T-helper 2 cell treated with Interferon-gamma antibody and Interleukin-4, amounts not matched to agents 100 ng/mL and 5 ng/mL, for 36 hours (primary cell): Measurements from ENCODE around the gene SPI1. TPM values are rescaled to one million over a fixed set of nuclear protein-coding genes. Genes with fewer than 3 reads are reported as not detected.

Experiments
- intact Hi-C: fragments of 100-400 bp; cut with micrococcal nuclease; formaldehyde crosslinking; loops from one replicate; pipeline ENCODE4 v1.15.1; 2023
- total RNA-seq: library from RNA; stranded (reverse); gene quantifications from 2 replicates; pipeline ENCODE4 v1.2.3, GENCODE V29; 2022

Gene SPI1
- total RNA-seq = not detected in 2 replicates

- intact Hi-C loops = no loop called here
These were observed at the start of gene SPI1 for GRCh38 chr11:47378010-47378835. SPI1 (minus strand) TSS chr11:47378547; CDS start chr11:47378353, 194 bp downstream.

DNA sequence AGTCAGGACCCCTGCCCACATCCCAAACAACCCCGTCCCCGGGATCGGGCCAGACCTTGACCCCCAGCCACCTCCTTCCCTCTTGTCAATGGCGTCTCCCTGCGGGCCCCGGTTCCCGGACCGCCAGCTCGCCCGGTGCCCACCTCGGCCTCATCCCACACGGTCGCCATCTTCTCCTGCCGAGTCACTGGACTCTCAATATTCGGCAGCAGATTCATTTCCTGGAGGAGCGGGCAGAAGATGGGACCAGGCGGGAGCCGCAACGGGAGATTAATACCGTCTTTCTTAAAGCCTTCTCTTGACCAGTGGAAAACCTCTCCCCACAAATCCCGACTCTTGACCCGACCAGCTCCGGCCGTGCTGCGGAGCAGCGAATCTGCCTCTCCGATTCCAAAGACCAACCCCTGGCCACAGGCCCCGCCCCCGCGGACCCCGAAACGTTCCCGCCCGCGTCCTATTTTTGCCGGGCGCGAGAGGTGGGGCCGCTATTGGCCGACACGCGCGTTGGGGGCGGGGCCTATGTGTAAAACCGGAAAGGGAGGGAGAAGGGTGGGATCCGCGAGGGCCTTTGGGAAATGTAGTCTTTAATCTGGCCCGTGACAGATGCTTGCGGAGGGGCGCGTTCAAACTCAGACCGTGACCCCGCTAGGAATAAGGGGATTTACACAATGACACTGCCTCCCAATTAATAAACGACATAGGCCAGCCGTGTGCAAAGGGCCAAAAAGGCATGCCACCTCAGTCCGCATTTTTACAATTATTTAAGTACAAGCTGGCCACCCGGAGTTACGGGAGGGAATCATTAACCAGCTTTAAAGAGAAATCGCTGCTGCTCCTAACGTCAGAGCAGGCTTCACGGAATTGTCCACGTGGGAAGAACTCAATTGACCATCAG, 48.0 kb upstream of the SPI1 start, which contains the start of gene PSMC3:
Gene PSMC3 (minus strand): TSS at position 378 of the 895 bp plus-strand sequence. CDS start 160 bp downstream, at position 218.
- intact Hi-C loops = loop anchor here (1.0 to 10.0 kb wide), 10 partner anchors 18 to 722 kb away; partner anchors contain the start of genes ARHGAP1, CELF1, FNBP4 and NDUFS3

GRCh38 chr11:47425611-47426010, 47.3 kb upstream of the SPI1 start:
- intact Hi-C loops = loop anchor here (1.0 to 10.0 kb wide), 10 partner anchors 17 to 721 kb away; partner anchors contain the start of genes ARHGAP1, CELF1, FNBP4 and NDUFS3

GRCh38 chr11:47418454-47419259, 40.3 kb upstream of the SPI1 start:
- intact Hi-C loops = no loop called here

- intact Hi-C loops = no loop called here
These were observed 39.4 kb upstream of the SPI1 start for GRCh38 chr11:47417712-47418111.

GRCh38 chr11:47415949-47416472, 37.7 kb upstream of the SPI1 start:
- intact Hi-C loops = no loop called here

GRCh38 chr11:47415091-47415854, 36.9 kb upstream of the SPI1 start:
- intact Hi-C loops = no loop called here

- intact Hi-C loops = no loop called here
These were observed 36.3 kb upstream of the SPI1 start for GRCh38 chr11:47414685-47415070.

DNA sequence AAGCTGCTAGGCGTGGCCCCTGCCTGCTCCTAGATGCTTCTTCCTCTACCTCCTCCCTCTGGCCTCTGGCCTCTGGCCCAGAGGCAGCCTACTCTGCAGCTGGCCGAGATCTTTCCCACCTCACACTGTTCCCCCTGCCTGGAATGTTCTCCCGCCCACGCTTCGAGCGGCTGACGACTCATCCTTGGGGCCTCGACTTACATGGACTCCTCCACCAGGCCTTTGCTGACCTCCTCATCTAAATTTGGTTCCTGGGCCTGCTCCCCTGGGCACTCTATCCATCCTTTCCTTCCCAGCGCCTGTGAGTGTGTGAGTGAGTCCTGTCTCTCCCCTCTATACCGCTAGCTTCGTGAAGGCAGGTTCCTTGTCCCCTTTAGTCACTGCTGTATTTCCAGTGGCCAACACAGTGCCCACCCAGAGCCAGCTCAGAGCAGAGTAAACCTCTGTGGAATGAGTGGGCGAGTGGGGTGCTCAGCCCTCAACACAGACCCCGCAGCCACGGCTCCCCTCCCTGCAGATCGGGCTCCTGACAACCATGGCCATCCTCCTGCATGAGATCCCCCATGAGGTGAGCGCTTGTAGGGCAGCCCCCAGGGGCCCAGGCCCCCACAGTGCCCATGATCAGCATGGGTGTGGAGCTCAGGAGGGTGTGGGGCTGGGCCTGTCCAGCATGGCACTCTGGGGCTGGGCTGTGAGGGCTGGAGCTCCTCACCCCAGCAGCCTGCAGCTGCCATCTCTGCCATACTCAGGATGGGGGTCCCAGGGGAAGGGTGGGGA, 35.7 kb upstream of the SPI1 start:
- intact Hi-C loops = no loop called here

DNA sequence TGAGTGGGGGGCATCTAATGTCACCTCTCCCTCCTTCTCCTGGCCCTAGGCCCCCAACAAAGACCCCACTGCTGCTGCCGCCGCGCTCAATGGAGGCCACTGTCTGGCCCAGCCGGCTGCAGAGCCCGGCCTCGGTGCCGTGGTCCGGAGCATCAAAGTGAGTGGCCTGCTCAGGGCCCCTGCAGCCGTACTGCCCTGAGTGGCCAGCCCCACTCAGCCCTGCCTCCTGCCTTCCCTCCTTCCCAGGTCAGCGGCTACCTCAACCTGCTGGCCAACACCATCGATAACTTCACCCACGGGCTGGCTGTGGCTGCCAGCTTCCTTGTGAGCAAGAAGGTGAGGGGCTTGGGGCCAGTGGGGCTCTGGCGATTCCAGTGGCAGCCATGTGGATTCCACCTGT, 35.0 kb upstream of the SPI1 start:
- intact Hi-C loops = no loop called here

DNA sequence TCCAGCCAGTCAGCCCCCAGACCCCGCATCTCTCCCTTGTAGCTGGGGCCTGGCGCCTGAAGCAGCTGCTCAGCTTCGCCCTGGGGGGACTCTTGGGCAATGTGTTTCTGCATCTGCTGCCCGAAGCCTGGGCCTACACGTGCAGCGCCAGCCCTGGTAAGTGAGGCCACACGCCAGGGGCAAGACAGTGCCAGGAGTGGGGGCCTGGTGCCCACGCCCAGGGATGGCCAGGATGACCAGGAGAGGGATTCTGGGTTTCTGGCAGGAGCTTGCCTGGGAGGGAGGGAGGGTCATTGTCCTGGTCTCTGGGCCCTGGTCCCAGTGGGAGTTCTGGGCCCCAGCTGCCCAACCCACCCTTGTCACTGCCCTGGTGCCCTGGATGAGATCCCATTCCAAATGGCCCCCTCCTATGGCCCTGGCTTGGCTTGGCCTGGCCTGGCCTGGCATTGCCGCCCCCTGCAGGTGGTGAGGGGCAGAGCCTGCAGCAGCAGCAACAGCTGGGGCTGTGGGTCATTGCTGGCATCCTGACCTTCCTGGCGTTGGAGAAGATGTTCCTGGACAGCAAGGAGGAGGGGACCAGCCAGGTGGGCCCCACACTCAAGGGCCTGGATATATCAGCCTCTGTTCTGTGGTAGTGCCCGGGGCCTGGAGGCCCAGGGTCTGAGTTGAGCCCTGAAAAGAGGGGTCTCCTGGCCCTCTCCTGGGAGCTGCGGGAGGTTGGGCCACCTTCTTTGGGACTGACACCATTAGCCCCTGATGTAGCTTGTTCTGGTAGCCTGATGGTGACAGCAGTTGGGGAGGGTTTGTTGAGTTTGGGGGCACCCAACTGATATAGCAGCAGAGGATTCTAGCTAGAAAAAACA, 33.8 kb upstream of the SPI1 start:
- intact Hi-C loops = loop anchor here (1.0 kb wide), 1 partner anchor 38 kb away; no protein-coding TSS in a partner anchor

DNA sequence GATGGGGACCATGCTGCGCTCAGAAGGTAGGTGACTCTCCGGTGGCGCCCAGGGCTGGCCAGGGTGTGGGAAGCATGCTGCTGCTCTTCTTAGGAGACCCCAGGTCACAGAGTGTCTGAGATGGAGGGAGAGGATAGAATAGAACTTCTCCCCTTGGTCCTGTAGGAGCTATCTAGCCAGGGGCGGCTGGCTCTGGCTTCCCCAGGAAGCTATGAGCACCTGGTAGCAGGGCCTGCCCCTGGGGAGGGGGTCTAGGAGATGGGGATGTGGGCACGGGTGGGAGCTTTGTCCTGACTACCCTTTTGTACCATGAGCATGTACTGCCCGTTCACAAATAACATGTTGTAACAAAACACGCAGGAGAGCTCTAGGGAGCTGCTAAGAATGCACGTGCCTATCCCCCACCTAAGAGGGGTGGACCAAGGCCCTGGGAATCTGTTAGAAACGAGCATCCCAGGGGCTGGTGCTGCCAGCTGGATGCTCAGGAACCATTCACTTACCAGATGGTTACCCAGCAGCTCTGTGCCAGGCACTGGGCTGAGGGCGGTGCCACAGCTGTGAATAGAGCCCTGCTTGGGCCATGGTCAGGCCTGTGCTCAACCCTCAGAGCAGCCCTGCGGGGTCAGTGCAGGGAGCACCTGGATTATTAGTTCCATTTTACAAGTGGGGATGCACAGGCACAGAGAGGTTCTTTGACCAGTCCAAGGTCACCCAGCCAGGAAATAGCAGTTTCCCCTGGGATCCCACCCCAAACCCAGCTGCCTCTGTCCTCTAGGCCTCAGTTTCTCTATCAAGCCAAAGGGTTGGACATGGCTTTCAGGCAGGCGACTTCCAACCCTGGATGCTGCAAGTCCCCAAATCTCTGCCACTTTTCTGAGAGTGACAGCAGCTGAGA, 32.3 kb upstream of the SPI1 start:
- intact Hi-C loops = no loop called here

DNA sequence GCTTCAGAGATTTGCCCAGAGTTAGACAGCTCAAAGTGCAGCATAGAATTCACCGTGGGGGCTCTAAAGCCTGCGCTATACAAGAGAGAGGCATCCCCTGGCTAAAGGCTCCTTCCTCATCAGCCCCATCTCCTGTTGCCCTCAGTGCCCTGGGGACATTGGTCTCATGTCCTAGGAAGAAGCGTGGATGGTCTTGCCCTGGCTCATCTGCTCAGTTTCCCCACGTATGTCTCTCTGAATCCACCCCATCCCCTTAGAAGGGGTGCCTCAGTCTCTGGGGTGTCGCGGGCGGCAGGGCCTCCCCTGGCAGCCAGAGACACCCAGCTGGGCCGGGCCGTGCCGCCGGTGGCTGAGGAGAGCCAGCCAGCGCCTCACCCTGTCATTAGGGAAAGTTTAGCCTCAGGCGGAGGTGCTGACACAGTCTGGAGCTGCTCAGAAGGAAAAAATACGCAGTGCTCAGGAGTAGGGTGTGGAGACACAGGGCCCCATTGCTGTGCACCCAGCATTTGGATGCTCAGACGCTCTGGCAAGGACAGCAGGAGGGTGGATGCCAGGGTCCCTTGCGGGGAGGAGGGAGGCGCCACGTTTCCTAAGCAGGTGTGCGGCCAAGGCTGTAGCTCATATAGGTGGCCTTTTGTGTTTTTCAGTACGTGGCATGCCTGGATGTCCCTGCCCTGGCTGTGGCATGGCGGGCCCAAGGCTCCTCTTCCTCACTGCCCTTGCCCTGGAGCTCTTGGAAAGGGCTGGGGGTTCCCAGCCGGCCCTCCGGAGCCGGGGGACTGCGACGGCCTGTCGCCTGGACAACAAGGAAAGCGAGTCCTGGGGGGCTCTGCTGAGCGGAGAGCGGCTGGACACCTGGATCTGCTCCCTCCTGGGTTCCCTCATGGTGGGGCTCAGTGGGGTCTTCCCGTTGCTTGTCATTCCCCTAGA, 31.4 kb upstream of the SPI1 start:
- intact Hi-C loops = loop anchor here (2.0 to 5.0 kb wide), 2 partner anchors 143 to 233 kb away; partner anchors contain the start of genes ARFGAP2 and CELF1

DNA sequence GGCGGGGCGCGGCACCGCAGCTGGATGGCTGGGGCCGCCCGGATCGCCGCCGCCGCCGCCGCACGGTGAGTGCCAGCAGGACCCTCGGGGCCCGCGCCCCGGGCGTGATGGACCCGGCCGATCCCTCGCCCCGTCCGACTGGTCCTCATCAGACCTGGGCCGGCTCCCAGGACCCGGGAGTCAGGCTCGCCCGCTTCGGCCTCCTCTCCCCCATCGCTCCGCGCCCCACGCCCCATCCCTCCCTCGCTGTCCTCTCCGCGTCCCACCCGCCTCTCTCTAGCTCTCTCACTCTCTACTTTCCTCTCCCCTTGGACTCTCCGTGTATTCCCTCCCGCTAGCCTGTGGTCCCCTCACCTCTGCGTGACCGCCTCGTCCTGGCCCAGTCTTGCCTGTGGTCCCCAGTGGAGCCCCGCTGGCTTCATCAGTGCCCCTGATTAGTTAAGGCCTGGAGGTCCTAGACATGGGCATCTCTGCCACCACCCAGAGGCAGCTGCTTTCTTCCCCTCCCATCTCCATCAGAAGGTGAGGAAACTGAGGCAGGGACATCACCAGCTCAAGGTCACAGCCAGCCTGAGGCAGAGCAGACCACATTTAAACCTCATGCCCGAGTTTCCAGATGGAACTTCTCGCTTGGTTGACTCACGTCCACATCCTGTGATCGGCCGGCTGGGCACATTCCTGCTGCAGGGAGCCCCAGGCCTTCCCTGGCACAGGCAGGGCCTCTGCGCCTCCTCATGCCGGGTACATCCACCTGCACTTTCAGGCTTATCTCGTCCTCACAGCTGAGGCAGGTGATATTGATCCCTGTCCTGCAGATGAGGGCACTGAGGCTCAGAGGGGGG, 30.5 kb upstream of the SPI1 start:
- intact Hi-C loops = loop anchor here (1.0 to 5.0 kb wide), 8 partner anchors 15 to 232 kb away; partner anchors contain the start of genes ACP2, ARFGAP2, CELF1 and PSMC3
